A549 (cell line): ENCODE measurements around the gene FAM110C.
"Not testable (repeated sequence)": the region's sequence is repeated elsewhere in the genome, so short reads cannot be mapped to it uniquely, and the experiment has no call there.

Source experiments
- BCL3 ChIP-seq: fragments of >200 bp; sonication (Bioruptor Twin); formaldehyde crosslinking; IDR thresholded peaks from 3 replicates; pipeline ENCODE4 v1.6.1; 2016
- CTCF ChIP-seq: fragments of >200 bp; sonication (Bioruptor Twin); formaldehyde crosslinking; IDR thresholded peaks from 3 replicates; pipeline ENCODE4 v1.5.1; 2016
- POLR2A ChIP-seq: IDR thresholded peaks from 2 replicates; pipeline ENCODE4 v1.6.1; 2012; ENCODE audit warnings: mild to moderate bottlenecking, low read length
- RAD21 ChIP-seq, 2 experiments: fragments of >200 bp in 1 of 2; sonication (Bioruptor Twin) in 1 of 2; formaldehyde crosslinking in 1 of 2; IDR thresholded peaks in 1 of 2; conservative IDR thresholded peaks in 1 of 2; 2 replicates in 1 of 2; 3 replicates in 1 of 2; pipeline ENCODE4 v1.6.1; 2012 to 2018; ENCODE audit warnings: inconsistent platforms in 1 of 2
- USF2 ChIP-seq: fragments of 450-650 bp; IDR thresholded peaks from 2 replicates; pipeline ENCODE4 v1.6.1; 2014; ENCODE audit warnings: antibody characterized with exemption

- TF ChIP-seq CTCF; POLR2A; BCL3; RAD21 (conservative IDR thresholded peaks at IDR 0.05 in 1 of 2, IDR thresholded peaks at IDR 0.05 in 1 of 2); USF2: not testable (repeated sequence)
Measured at GRCh38 chr2:15916-16315, 30.4 kb downstream of the FAM110C start.
